Trophoblast cell (in vitro differentiated cells and primary cell): ENCODE data around the gene CLDND2.

Source experiments
- DNase-seq, 2 donors: peaks; one replicate each; pipeline ENCODE4 v3.0.0-alpha.2; 2016
- H2AFZ ChIP-seq: 2 replicates; pipeline ENCODE4 v1.6.1; 2013; ENCODE audit warnings: low read length, moderate library complexity, mild to moderate bottlenecking; ENCODE audit not compliant: insufficient read depth, poor library complexity
- H2AK5ac ChIP-seq: 2 replicates; pipeline ENCODE4 v1.6.1; 2013; ENCODE audit warnings: mild to moderate bottlenecking, low read length
- H2BK120ac ChIP-seq: 2 replicates; pipeline ENCODE4 v1.6.1; 2013; ENCODE audit warnings: low read length, mild to moderate bottlenecking, moderate library complexity; ENCODE audit not compliant: insufficient read depth, poor library complexity
- H2BK12ac ChIP-seq: 2 replicates; pipeline ENCODE4 v1.6.1; 2013; ENCODE audit warnings: mild to moderate bottlenecking, low read length, moderate library complexity
- H2BK5ac ChIP-seq: 2 replicates; pipeline ENCODE4 v1.6.1; 2013; ENCODE audit warnings: low read length, low read depth, moderate library complexity, mild to moderate bottlenecking; ENCODE audit not compliant: poor library complexity
- H3K14ac ChIP-seq: 2 replicates; pipeline ENCODE4 v1.6.1; 2013; ENCODE audit warnings: mild to moderate bottlenecking, low read length
- H3K18ac ChIP-seq: 2 replicates; pipeline ENCODE4 v1.6.1; 2013; ENCODE audit warnings: mild to moderate bottlenecking, low read length
- H3K23ac ChIP-seq: 2 replicates; pipeline ENCODE4 v1.6.1; 2013; ENCODE audit warnings: low read length
- H3K27ac ChIP-seq: 2 replicates; pipeline ENCODE4 v1.5.1; 2013; ENCODE audit warnings: low read depth, mild to moderate bottlenecking, inconsistent platforms, low read length, moderate library complexity
- H3K27me3 ChIP-seq: 2 replicates; pipeline ENCODE4 v1.6.1; 2013; ENCODE audit warnings: inconsistent platforms, mild to moderate bottlenecking, low read length, moderate library complexity; ENCODE audit not compliant: insufficient read depth
- H3K36me3 ChIP-seq, 2 experiments: 1 replicate in 1 of 2; 2 replicates in 1 of 2; pipeline ENCODE4 v1.6.1; 2013; ENCODE audit warnings: low read length in 2 of 2, mild to moderate bottlenecking in 2 of 2, moderate library complexity in 1 of 2; ENCODE audit not compliant: insufficient read depth in 2 of 2, control insufficient read depth in 1 of 2
- H3K4ac ChIP-seq: 2 replicates; pipeline ENCODE4 v1.6.1; 2013; ENCODE audit warnings: low read depth, mild to moderate bottlenecking, low read length, moderate library complexity
- H3K4me1 ChIP-seq, 2 experiments: 1 replicate in 1 of 2; 2 replicates in 1 of 2; pipeline ENCODE4 v1.6.1; 2013; ENCODE audit warnings: low read length in 2 of 2, mild to moderate bottlenecking in 2 of 2, moderate library complexity in 1 of 2; ENCODE audit not compliant: insufficient read depth in 2 of 2, control insufficient read depth in 1 of 2
- H3K4me2 ChIP-seq: 2 replicates; pipeline ENCODE4 v1.6.1; 2013; ENCODE audit warnings: inconsistent platforms, mild to moderate bottlenecking, low read length, moderate library complexity
- H3K4me3 ChIP-seq: 2 replicates; pipeline ENCODE4 v1.5.1; 2013; ENCODE audit warnings: mild to moderate bottlenecking, low read depth, low read length, inconsistent platforms
- H3K79me1 ChIP-seq: one replicate; pipeline ENCODE4 v1.6.1; 2013; ENCODE audit warnings: low read length
- H3K79me2 ChIP-seq: 2 replicates; pipeline ENCODE4 v1.6.1; 2013; ENCODE audit warnings: low read length, mild to moderate bottlenecking; ENCODE audit not compliant: control insufficient read depth, insufficient read depth, poor library complexity
- H3K9ac ChIP-seq: 2 replicates; pipeline ENCODE4 v1.6.1; 2013; ENCODE audit warnings: mild to moderate bottlenecking, low read length
- H3K9me3 ChIP-seq: 2 replicates; pipeline ENCODE4 v1.6.1; 2013; ENCODE audit warnings: low read depth, mild to moderate bottlenecking, control low read depth, inconsistent platforms, low read length; ENCODE audit not compliant: insufficient read depth
- H4K12ac ChIP-seq: 2 replicates; pipeline ENCODE4 v1.6.1; 2013; ENCODE audit warnings: low read depth, mild to moderate bottlenecking, low read length, moderate library complexity
- H4K8ac ChIP-seq: 2 replicates; pipeline ENCODE4 v1.6.1; 2013; ENCODE audit warnings: low read depth, mild to moderate bottlenecking, low read length, moderate library complexity
- H4K91ac ChIP-seq: one replicate; pipeline ENCODE4 v1.6.1; 2013; ENCODE audit warnings: low read depth, mild to moderate bottlenecking, low read length, moderate library complexity
- WGBS: extraction: QIAGEN DNeasy Blood & Tissue Kit; methylation state at CpG from one replicate; pipeline ENCODE4 v1.1.7; 2013; ENCODE audit warnings: missing lambda C conversion rate; ENCODE audit not compliant: insufficient read length, insufficient coverage; ENCODE audit errors: extremely low coverage; 5-methylcytosine and 5-hydroxymethylcytosine counted together

The CLDND2 gene

GRCh38 chr19:51356159-51356801 lies 12.5 kb downstream of the CLDND2 start:
- H3K9ac ChIP-seq = no peak overlapping the region
- no peak overlapping the region for H2AFZ ChIP-seq
- no peak overlapping the region for H2AK5ac ChIP-seq
- no peak for DNase-seq
- no peak overlapping the region for H3K27ac ChIP-seq
- peaks cover 4% of the 10 kb centered on the region for H3K9me3 ChIP-seq
- peaks cover 3% of the 10 kb centered on the region in 2 experiments for H3K36me3 ChIP-seq
- no peak overlapping the region for H2BK12ac ChIP-seq
- H3K27me3 ChIP-seq = no peaks in the 10 kb centered on the region
- no peak overlapping the region for H3K4ac ChIP-seq
- H3K4me1 ChIP-seq = peaks cover 5% of the 10 kb centered on the region in 2 experiments
- no peak overlapping the region for H3K23ac ChIP-seq
- no peak overlapping the region for H4K12ac ChIP-seq
- H4K8ac ChIP-seq = no peak overlapping the region
- no peak overlapping the region for H3K4me3 ChIP-seq
- WGBS = no CpG with 5 or more reads among the region's 10 CpGs
- H2BK5ac ChIP-seq = no peak overlapping the region
- no peak overlapping the region for H3K14ac ChIP-seq
- no peak overlapping the region for H4K91ac ChIP-seq
- H3K18ac ChIP-seq = no peak overlapping the region
- H3K79me1 ChIP-seq = peaks cover 2% of the 10 kb centered on the region
- H2BK120ac ChIP-seq = no peak overlapping the region
- no peaks in the 10 kb centered on the region for H3K79me2 ChIP-seq
- H3K4me2 ChIP-seq = no peak overlapping the region

GRCh38 chr19:51354742-51355148 lies 14.1 kb downstream of the CLDND2 start:
- no peak overlapping the region for H4K12ac ChIP-seq
- H3K79me2 ChIP-seq = no peaks in the 10 kb centered on the region
- no peak overlapping the region for H4K91ac ChIP-seq
- H2AFZ ChIP-seq = no peak overlapping the region
- no peak overlapping the region for H3K4ac ChIP-seq
- peaks cover 4% of the 10 kb centered on the region for H3K9me3 ChIP-seq
- no peak overlapping the region for H3K27ac ChIP-seq
- H2BK12ac ChIP-seq = no peak overlapping the region
- no peak overlapping the region for H2AK5ac ChIP-seq
- peaks cover 8 to 11% of the 10 kb centered on the region in 2 experiments for H3K36me3 ChIP-seq
- no peak overlapping the region for H3K23ac ChIP-seq
- no peak for DNase-seq
- H3K9ac ChIP-seq = no peak overlapping the region
- H3K4me1 ChIP-seq = peaks cover 5% of the 10 kb centered on the region in 2 experiments
- H3K14ac ChIP-seq = no peak overlapping the region
- H3K27me3 ChIP-seq = no peaks in the 10 kb centered on the region
- H3K79me1 ChIP-seq = peaks cover 2% of the 10 kb centered on the region
- H4K8ac ChIP-seq = no peak overlapping the region
- no peak overlapping the region for H2BK5ac ChIP-seq
- no CpG with 5 or more reads among the region's 8 CpGs for WGBS
- H2BK120ac ChIP-seq = no peak overlapping the region
- no peak overlapping the region for H3K4me3 ChIP-seq
- no peak overlapping the region for H3K4me2 ChIP-seq
- no peak overlapping the region for H3K18ac ChIP-seq

- no peaks in the 10 kb centered on the region for H3K27me3 ChIP-seq
- no peak overlapping the region for H2BK12ac ChIP-seq
- H3K9ac ChIP-seq = no peak overlapping the region
- DNase-seq = no peak
- H3K4ac ChIP-seq = no peak overlapping the region
- peak overlapping the region; percentile 22 for H4K91ac ChIP-seq
- H3K23ac ChIP-seq = no peak overlapping the region
- H3K4me3 ChIP-seq = no peak overlapping the region
- H4K8ac ChIP-seq = no peak overlapping the region
- no CpG with 5 or more reads among the region's 12 CpGs for WGBS
- H3K36me3 ChIP-seq = peaks cover 8 to 12% of the 10 kb centered on the region in 2 experiments
- no peak overlapping the region for H3K4me2 ChIP-seq
- H3K18ac ChIP-seq = peak overlapping the region; percentile 0
- H3K14ac ChIP-seq = no peak overlapping the region
- peaks cover 2% of the 10 kb centered on the region for H3K79me1 ChIP-seq
- no peak overlapping the region for H3K27ac ChIP-seq
- peaks cover 4% of the 10 kb centered on the region for H3K9me3 ChIP-seq
- H2AFZ ChIP-seq = no peak overlapping the region
- peaks cover 5% of the 10 kb centered on the region in 2 experiments for H3K4me1 ChIP-seq
- no peak overlapping the region for H2BK5ac ChIP-seq
- H2AK5ac ChIP-seq = no peak overlapping the region
- no peak overlapping the region for H2BK120ac ChIP-seq
- no peaks in the 10 kb centered on the region for H3K79me2 ChIP-seq
- no peak overlapping the region for H4K12ac ChIP-seq
Observed at GRCh38 chr19:51354103-51354741, 14.6 kb downstream of the CLDND2 start.

- H3K4me2 ChIP-seq = no peak overlapping the region
- no peak overlapping the region for H4K91ac ChIP-seq
- H2BK12ac ChIP-seq = no peak overlapping the region
- no peaks in the 10 kb centered on the region for H3K27me3 ChIP-seq
- H3K18ac ChIP-seq = no peak overlapping the region
- no peak overlapping the region for H4K8ac ChIP-seq
- peaks cover 2% of the 10 kb centered on the region for H3K9me3 ChIP-seq
- H3K4me3 ChIP-seq = no peak overlapping the region
- H2AK5ac ChIP-seq = no peak overlapping the region
- peaks cover 5% of the 10 kb centered on the region in 2 experiments for H3K4me1 ChIP-seq
- no peak overlapping the region for H2AFZ ChIP-seq
- no peak overlapping the region for H2BK5ac ChIP-seq
- WGBS = no CpG with 5 or more reads among the region's 16 CpGs
- DNase-seq = no peak
- no peak overlapping the region for H3K14ac ChIP-seq
- no peak overlapping the region for H3K23ac ChIP-seq
- no peak overlapping the region for H4K12ac ChIP-seq
- H3K4ac ChIP-seq = no peak overlapping the region
- H3K79me1 ChIP-seq = peaks cover 2% of the 10 kb centered on the region
- H3K79me2 ChIP-seq = no peaks in the 10 kb centered on the region
- H3K9ac ChIP-seq = no peak overlapping the region
- H3K27ac ChIP-seq = no peak overlapping the region
- peaks cover 8 to 12% of the 10 kb centered on the region in 2 experiments for H3K36me3 ChIP-seq
- no peak overlapping the region for H2BK120ac ChIP-seq
Observed at GRCh38 chr19:51352783-51353360, 15.9 kb downstream of the CLDND2 start.
